GM12874 (cell line): ENCODE data around the gene PXDN.

Experiments
- CTCF ChIP-seq: IDR thresholded peaks from 2 replicates; pipeline ENCODE4 v1.5.1; 2011; ENCODE audit warnings: low read depth, mild to moderate bottlenecking, control low read depth, low read length, moderate library complexity; ENCODE audit not compliant: insufficient read depth

The PXDN gene

GRCh38 chr2:1598041-1598710, 146.1 kb downstream of the PXDN start:
- TF ChIP-seq CTCF = no peak

GRCh38 chr2:1595274-1595673, 149.0 kb downstream of the PXDN start:
- no peak for TF ChIP-seq CTCF

GRCh38 chr2:1594373-1595171, 149.7 kb downstream of the PXDN start:
- TF ChIP-seq CTCF = no peak

- TF ChIP-seq CTCF = no peak
These were observed 150.3 kb downstream of the PXDN start for GRCh38 chr2:1594123-1594372.

- no peak for TF ChIP-seq CTCF
These were observed 150.8 kb downstream of the PXDN start for GRCh38 chr2:1593371-1594122.

GRCh38 chr2:1591978-1592907, 152.1 kb downstream of the PXDN start:
- TF ChIP-seq CTCF = no peak

- TF ChIP-seq CTCF = no peak
These were observed 152.9 kb downstream of the PXDN start for GRCh38 chr2:1591461-1591770.
